T-helper 2 cell treated with Interferon-gamma antibody and Interleukin-4, amounts not matched to agents 100 ng/mL and 5 ng/mL, for 36 hours (primary cell): ENCODE measurements around the gene CATSPERD. TPM values are rescaled to one million over a fixed set of nuclear protein-coding genes. Genes with fewer than 3 reads are reported as not detected.

Experiments used
- intact Hi-C: fragments of 100-400 bp; cut with micrococcal nuclease; formaldehyde crosslinking; loops from one replicate; pipeline ENCODE4 v1.15.1; 2023
- total RNA-seq: library from RNA; stranded (reverse); gene quantifications from 2 replicates; pipeline ENCODE4 v1.2.3, GENCODE V29; 2022

CATSPERD gene, protein sequence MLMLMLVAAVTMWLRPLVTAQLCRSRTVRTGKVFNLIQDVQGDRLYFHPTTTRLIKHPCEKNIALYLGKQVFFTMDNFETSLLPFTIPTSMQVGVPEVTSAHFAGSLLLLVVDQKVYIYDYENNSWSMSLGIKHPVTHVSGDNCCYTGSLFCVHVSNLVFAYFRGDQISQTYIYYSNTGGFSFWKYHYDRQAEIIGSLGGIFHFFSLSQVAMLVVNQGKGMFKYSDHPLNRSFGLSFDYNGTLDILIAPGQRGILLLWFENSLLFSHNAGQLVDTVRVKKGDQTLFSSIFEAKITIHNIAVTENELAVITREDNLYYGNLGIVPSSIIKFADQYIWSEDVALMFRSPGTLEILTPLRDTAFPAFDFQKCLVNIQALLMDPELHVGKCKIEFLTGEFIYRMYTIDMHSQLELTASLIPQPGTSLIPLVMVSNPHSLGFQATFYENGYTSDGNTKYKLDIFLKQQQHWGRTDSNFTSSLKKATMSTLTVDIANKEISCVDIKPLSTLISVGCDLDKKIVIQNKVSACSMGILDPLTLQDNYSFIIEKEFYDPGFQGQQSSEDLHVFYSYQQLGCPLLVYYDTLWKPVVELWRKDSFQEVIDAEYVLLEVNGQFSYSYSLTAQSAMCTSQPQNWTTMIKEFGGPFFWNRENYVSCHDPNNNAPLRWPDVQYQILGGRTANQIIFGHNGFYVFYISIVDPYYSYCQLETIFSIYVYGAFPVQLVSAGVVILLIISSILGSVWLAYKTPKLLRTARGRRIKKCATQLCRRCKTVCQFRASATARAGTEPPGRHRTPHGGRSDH
- total RNA-seq, result not detected in 2 replicates

DNA sequence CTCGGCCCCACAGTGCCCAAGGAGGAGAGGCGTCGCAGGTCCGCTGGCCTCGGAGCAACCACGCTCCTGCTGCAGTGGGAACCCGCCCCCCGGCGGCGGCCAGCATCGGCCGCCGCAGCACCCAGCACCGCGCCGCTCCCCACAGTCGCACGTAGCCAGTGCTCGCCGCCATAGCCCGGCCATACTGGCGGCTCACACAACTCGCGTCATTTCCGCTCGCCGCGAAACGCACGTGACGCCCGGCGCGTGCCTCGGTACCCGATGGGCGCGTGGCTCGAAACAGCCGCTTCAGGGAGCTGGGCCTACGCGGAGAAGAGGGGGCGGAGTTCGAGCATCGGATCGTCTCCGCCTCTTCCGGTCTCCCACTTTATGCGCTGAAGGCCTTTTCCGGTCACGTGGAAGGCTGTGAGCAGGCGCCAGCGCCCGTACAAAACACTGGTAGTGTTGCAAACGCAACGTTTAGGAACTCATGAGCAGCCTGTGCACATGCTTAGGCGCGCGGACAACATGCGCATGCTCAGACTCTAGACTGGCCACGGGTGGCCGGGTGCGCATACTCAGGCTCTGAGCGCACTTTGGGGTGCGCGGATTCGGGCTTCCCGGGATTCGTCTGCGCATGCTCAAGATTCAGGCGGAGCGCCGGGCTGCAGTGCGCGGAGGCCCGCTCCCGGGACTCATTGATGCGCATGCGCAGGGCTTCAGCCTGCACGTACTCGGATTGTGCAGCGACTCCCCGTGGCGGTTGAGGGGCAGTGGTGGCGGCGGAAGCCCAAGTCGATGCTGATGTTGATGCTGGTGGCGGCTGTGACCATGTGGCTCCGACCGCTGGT, at the start of gene CATSPERD, which contains the start of gene LONP1:
Gene CATSPERD, plus strand, starts transcription at position 677 of the 830 bp plus-strand sequence. Its CDS starts 101 bp downstream, at position 778.
Gene LONP1, minus strand, starts transcription at position 186 of the 830 bp plus-strand sequence. Its CDS starts 14 bp downstream, at position 172.
- intact Hi-C loops, result loop anchor here (1.0 kb wide), 6 partner anchors 30 to 184 kb away; partner anchors contain the start of genes MICOS13, RPL36, SAFB2 and VMAC

DNA sequence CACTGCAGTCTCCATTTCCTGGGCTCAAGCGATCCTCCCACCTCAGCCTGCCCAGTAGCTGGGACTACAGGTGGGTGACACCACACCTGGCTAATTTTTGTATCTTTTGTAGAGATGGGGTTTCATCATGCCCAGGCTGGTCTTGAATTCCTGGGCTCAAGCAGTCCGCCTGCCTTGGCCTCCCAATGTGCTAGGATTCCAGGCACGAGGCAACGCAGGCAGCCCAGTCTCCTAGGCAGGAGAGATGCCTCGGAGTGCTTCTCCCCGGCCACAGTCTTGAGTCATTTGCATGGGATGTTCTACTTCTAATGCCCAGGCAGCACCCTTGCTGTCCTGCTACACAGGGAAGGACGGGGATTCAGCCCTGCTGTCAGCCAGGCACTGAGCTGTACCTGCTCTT, 48.8 kb upstream of the CATSPERD start:
- intact Hi-C loops, result no loop called here

DNA sequence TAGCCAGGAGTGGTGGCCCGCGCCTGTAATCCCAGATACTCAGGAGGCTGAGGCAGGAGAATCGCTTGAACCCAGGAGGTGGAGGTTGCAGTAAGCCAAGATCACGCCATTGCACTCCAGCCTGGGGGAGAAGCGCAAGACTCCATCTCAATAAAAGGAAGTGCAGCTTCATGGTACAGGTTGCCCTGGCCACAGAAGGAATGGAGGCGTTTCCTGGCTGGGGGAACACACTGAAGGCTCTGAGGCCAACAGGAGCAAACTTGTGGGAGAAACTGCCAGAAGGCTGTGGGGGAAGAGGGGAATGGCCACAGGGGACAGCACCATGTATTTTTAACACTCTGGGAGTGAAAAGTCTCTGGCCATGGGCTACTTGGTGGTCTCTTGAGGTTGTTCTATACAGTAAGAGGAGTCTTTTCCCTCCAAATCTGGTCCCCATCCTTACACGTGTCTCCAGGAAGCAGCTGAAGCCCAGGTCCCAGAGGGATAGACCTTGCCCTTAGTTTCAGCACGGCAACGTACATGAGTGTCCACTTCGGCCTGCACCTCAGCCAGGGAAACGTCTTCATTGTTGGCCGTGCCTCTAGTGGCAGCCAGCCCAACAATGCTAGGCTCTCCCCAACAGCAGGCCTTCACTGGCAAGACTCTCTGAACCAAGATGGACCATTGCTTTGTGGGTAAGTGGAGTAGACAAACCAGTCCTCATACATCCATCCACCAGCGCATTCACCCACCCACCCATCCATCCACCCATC, 47.6 kb upstream of the CATSPERD start:
- intact Hi-C loops, result no loop called here

DNA sequence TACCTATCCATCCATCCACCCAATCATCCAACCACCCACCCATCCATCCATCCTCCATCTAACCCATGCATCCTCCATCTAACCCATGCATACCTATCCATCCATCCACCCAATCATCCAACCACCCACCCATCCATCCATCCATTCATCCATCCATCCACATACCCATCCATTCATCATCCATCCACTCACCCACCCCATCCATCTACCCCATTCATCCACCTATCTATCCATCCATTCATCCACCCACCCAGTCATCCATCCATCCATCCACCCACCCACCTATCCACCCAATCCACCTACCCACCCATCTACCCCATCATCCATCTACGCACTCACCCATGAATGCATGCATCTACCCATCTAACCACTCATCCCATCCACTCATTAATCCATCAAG, 46.7 kb upstream of the CATSPERD start:
- intact Hi-C loops, result no loop called here

DNA sequence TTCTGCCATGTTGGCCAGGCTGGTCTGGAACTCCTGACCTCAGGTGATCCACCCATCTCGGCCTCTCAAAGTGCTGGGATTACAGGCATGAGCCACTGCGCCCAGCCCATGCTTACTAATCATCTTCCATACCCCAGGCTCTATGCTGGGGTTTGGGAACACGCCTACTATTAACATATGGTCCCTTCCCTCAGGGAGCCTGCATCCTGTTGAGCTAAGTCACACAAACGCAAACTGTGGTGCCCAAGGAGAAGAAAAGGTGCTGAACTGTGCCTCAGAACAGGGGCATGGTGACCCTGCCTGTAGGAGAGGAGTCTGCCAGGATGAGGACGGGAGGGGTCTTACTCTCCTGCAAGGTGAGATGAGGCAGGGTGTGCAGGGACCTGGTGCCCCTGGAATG, 45.7 kb upstream of the CATSPERD start:
- intact Hi-C loops, result no loop called here

DNA sequence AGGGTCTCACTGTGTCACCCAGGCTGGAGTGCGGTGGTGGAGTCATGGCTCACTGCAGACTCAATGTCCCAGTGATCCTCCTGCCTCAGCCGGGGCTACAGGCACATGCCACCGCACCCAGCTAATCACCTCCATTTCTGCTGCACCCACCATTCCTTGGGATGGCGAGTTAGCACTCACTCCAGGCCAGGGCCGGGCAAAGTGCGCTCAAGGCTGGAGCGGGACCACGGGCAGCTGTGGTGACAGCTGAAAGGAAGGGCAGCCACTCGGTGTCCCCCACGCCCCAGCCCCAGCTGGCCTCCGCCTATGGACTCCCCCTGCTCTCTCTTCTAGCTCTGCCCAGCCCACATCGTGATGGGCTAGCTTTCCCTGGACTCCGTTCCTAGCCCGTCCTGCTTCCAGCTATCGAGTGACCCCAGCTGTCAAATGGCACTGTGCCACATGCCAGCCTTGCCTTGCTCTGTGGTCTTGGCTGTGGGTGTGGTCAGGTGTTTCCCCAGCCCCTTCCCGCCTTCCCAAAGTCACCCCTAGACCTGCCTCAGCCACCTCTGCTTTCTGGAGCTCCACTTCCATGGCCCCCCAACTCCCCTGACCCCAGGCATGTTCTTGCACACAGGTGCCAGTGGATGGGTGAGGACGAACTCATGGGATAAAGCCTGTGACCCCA, 44.2 kb upstream of the CATSPERD start:
- intact Hi-C loops, result no loop called here

DNA sequence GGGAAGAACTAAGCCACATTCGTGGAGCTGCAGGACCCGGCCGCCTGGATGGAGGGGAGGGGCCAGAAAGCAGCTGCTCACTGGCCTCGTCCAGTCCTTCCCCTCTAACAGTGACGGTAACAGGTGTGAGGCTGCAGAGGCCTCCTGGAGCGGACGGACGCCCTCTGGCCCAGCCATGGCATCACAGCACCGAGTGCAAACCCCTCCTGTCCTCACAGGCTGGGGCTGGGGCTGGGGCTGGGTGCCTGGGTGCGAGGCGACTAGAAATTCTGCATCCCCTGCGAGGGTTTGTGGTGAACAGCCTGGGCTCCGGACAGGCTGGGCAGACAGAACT, 43.7 kb upstream of the CATSPERD start:
- intact Hi-C loops, result no loop called here

DNA sequence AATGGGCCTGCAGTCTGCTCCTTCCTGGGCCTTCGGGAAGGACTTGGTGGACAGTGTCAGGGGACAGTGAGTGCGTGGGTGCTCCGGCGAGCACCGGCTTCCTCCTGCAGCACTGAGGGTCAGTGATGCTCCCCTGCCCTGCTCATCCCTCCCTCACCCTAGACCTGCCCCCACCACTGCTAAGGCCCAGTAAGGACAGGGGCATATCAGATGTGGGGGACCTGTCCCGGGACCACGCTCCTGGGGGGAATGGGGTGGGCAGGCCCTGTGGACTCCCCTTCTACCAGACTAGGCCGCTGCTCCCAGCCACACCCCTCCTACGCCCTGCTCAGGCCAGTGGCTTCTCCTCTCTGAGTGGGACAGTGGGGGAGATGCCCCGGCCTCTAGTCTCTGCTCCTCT, 43.3 kb upstream of the CATSPERD start:
- intact Hi-C loops, result no loop called here

DNA sequence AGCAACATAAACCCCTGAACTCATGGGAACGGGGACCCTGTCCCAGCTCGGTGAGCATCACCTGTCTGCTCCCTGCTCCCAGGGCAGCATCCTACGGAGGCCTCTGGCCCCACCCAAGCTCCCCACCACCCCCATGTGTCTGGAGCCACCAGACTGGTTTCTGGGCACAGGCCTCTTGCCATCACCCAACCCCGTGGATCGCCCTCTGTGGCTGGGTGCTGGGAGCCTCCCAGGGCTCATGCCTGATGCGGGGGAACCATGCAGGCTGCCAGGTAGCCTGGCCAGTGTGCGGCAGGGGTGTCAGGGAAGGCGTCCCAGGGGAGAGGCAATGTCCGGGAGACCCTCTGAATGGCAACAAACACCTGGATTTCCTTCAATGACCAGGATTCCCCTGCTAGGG, 42.9 kb upstream of the CATSPERD start:
- intact Hi-C loops, result no loop called here

DNA sequence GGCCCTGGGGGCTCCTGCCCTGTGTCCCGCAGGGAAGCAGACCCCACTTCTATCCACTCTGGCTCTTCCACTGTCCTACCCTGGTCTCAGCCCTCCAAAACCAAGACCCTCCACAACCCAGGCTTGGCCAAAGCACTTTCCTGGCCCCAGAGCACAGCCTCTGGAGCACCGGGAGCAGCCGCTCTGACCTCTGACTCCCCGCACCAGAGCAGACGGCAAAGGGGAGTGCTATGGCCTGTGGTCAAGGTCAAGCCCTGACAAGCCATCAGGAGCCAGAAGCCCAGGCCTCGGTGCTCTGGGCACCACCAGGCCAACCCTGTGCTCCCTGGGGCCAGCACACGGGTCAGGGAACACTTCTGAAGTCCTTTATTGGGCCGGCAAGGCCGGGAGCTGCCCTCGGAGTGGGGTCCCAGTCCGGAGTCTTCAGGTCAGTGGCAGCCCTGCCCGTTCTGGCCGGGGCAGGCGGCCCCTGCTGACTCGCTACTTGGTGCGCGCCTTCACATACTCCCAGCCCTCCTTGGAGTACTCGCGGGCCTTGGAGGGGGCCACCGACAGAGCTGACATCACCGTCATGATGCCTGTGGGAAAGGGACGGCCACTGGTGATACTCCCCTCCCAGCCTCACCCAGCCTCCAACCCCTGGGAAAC, 42.2 kb upstream of the CATSPERD start:
- intact Hi-C loops, result no loop called here

DNA sequence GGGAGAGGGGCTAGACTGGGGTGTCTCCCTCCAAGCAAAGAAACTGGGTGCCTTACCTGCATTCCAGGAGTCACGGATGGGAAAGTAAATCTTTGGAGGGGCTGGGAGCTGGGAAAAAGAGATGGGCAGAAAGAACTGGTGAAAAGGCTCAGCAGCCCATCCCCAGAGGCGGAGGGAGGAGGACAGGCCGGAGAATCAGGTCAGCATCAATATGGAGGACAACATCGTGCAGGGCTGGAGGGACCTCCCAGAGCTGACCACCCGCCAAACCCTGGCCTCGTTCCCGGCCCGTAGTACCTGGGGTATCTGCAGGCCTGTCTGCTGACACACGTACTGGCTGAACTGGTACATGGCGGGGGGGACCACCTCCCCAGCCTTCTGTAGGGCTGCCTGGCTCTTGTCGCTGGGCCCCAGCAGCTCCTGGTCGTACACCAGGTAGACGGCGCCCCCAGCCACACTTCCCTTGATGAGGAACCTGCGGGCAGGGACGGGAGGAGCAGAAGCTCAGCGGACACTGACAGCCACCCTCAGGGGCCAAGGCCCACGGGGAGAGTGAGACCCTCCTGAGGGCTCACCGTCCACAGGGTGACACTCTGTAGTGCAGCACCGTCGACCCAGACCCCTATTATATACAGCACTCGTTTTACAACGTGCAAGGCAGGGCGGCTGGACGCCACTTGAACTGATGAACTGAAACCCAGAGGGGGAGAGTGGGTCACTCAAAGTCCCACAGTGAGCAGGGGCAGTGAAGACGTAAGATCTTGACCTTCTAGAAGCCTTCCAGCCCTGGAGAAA, 41.0 kb upstream of the CATSPERD start:
- intact Hi-C loops, result loop anchor here (1.0 kb wide), 5 partner anchors 11 to 225 kb away; partner anchors contain the start of genes CATSPERD, LONP1, RPL36 and SAFB2

DNA sequence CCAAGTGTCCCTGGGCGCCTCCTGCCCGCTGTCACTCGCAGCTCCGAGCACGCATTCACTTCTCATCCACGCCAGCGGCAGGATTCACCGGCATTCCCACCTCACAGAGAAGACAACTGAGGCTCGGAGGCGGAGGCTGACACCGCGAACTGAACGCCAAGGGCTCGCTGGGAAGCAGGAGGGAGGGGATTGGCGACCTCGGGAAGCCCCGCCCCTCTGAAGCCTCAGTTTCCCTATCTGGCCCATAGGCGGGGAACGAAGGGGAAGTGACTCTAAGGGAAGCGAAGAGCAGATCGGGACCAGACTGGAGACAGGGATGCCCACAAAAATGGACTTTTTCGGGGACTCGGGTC, 40.4 kb upstream of the CATSPERD start:
- intact Hi-C loops, result loop anchor here (1.0 kb wide), 5 partner anchors 10 to 224 kb away; partner anchors contain the start of genes CATSPERD, LONP1, RPL36 and SAFB2

DNA sequence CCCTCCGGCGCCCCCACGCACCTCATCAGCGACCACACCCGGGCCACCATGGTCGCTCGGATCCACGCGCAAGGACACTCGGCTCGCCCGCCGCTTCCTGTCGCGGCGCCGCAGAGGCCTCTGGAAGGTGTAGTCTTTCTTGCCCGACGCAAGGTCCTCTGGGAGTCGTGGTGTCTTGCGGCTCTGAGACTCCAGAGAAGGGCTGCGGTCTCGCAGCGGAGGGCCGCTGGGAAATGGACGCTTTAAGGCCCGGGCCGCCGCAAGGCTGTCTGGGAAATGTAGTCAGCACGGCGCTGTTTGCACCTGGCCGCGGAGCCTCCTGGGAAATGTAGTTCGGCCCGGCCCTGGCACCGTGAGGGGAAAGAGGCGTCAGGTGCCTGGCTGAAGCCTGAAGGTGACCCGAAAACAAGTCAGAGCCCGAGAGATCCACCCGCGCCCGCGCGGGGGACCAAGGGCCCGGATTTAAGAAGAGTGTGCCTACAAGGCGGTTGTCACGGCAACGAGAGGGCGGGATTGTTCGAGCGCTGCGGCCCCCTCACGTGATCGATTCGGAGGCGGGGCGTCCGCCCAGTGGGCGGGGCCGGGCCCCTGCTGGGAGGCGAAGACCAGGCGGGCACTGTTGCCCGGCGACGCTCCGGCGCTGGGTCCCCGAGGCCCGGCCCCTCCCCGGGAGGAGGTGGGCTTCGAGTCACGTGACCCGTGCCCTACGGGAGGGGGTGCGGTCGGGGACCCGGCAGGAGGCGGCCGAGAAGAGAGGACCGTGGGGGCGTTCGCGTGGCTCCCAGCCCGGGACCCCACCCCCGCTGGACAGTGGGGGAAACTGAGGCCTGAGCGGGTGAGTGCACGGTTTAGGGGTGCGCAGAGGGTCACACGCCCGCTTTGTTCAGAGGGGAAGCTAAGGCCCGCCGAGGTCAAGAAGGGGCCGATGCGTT, 39.7 kb upstream of the CATSPERD start, which contains the start of the genes HSD11B1L and MICOS13:
Gene HSD11B1L, plus strand, starts transcription at position 591 of the 932 bp plus-strand sequence. CDS start 3,806 bp downstream, outside the sequence.
Gene MICOS13, minus strand, starts transcription at position 80 of the 932 bp plus-strand sequence. Its CDS starts 30 bp downstream, at position 50.
- intact Hi-C loops, result loop anchor here (1.0 kb wide), 5 partner anchors 10 to 224 kb away; partner anchors contain the start of genes CATSPERD, LONP1, RPL36 and SAFB2

DNA sequence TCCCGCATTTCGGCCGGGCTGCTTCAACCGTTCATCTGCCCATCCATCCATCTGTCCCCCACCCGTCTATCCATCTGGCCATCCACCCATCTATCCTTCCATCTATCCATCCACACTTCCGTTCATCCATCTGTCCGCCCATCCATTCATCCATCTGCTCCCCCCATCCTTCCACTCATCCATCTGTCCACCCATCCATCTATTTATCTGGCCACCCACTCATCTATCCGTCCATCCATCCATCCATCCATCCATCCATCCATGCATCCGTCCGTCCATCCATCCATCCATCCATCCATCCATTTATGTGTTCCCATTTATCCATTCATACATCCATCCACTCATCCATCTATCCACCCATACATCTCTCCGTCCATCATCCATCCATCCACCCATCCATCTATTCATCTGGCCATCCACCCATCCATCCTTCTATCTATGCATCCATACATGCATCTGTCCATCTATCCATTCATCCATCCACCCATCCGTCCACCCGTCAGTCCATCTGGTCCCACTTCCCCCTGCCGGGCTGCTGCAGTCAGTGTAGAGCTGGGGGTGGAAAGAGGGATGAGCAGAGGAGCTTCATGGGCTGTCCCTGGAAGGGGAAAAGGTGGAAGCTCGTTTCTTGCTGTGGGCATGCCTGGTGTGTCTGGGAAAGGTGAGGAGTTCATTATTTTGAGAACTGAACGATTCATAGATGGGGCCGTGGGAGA, 38.9 kb upstream of the CATSPERD start:
- intact Hi-C loops, result no loop called here

DNA sequence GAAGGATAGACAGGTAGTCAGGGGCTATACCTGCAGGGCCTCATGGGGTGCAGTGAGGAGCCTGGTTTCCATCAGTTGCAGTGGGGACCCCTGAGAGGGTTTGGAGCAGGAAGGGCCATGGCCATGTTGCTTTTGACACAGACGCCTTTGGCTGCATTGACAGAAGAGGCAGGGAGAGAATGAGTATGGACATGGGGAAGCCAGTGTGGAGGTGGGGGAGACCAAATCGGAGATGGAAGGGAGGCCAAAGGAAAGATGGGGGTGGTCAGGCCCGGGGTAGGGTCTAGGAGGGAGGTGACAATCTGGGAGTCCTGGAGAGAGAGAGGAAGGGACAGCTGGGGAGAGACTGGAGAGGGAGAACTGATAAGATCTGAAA, 38.3 kb upstream of the CATSPERD start:
- intact Hi-C loops, result no loop called here

DNA sequence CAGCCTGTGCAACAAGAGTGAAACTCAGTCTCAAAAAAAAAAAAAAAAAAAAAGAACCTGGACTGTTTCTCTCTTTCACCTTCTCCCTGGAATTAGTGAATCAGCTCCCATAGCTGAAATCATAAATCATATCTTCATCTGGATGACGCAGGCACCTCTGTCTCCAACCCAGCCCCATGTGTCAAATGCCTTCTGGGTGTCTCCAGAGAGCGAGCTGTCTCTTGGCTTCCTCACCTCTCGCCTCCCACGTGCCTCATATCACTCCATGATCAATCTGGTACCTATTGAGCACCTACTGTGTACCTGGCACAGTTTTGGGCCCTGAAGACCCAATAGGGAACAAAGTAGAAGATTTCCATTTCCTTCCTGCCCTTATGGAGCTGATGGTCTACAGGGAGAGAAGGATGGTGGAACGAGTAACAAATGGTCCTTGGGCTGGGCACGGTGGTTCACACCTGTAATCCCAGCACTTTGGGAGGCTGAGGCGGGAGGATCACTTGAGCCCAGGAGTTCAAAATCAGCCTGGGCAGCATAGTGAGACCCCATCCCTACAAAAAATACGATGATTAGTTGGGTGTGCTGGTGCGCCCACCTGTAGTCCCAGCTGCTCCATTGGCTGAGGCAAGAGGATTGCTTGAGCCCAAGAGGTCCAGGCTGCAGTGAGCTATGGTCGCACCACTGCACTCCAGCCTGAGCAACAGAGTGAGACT, 37.1 kb upstream of the CATSPERD start:
- intact Hi-C loops, result no loop called here
